Middle frontal gyrus (tissue), 1 donor: ENCODE measurements around the gene GOLM1.

Experiments used
- DNase-seq: peaks from one replicate; pipeline ENCODE4 v3.0.0-alpha.2; 2015; ENCODE audit warnings: low spot score; ENCODE audit errors: extremely low spot score

GOLM1 gene

DNA sequence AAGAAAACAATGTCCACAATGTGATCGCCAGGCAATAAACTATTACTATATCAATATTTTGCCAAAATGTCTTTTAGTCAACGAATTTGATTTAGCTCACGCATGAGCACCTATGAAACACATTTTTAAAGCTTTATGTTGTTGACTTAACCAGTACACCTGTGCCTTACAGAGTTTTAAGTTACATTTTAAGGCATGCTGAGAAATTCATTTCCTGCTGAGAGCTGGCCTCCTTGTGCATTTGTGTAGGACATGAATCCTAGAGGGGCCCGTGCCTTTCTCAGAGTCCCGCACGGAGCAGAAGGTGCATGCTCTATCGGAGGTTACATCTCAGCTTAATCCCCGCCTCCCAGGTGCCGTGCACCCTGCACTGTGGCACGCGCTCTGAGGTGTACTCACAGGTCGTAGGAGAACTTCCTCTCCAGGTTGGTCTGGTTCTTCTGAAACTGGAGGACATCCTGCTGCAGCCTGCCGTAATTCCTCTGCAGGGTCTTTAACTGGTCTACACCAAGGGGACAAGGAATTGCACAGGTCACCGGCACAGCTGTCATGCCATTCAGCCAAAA, 53.2 kb downstream of the GOLM1 start:
- DNase-seq, result no peak

- DNase-seq, result no peak
Observed at GRCh38 chr9:86045654-86046053, 53.7 kb downstream of the GOLM1 start.

GRCh38 chr9:86043999-86044398, 55.4 kb downstream of the GOLM1 start:
- no peak for DNase-seq

GRCh38 chr9:86043586-86043985, 55.8 kb downstream of the GOLM1 start:
- no peak for DNase-seq

- no peak for DNase-seq
Observed at GRCh38 chr9:86042199-86042978, 57.0 kb downstream of the GOLM1 start.

- DNase-seq, result no peak
Observed at GRCh38 chr9:86041311-86041741, 58.0 kb downstream of the GOLM1 start.

DNA sequence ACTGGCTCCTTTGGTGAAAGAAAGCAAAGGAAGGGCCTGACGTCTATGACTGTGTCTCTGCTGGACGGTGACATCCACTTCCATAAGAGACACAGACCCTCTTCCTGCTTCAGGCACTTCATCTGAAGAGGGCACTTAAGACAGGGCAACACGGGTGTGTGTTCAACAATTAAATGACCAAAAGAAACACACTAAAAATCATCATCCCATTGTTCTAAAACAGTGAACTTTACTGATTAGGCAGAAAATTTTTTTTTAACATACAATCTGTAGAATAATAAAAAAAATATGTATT, 58.5 kb downstream of the GOLM1 start:
- no peak for DNase-seq

DNA sequence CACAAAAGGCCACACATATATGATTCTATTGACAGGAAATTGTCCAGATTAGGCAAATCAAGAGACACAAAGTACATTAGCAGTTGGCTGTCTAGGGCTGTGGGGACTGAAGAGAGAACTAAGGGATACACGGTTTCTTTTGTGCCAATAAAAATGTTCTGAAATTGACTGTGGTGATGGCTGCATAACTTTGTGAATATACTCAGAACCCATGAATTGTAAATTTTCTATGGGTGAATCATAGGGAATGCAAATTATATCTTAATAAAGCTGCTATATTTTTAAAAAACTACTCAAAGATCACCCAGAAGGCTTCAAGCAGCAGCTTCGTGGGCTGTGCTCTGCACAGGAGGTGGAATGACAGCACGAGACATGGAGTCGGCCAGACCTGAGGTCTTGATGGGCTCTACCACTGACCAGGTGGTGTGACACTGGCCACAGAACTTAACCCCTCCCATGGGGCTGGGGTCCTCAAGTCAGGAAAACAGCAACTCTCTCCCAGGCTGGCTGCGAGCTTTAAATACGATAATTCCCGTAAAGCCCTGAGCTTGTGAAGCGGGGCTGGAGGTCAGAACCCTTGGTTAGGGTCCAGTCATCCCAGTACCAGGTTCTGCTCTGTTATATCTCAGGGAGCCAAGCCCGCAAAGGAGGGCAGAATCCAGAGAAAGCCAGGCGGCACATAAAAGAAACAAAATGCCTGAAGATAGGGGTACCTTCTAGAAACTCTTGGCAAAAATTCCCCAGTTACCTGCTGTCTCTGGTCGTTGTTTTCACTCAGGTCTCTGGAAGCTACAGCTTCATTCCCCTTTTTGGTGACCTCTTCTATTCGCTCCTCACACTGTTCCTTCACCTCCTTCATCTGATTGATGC, 59.1 kb downstream of the GOLM1 start:
- DNase-seq, result no peak

DNA sequence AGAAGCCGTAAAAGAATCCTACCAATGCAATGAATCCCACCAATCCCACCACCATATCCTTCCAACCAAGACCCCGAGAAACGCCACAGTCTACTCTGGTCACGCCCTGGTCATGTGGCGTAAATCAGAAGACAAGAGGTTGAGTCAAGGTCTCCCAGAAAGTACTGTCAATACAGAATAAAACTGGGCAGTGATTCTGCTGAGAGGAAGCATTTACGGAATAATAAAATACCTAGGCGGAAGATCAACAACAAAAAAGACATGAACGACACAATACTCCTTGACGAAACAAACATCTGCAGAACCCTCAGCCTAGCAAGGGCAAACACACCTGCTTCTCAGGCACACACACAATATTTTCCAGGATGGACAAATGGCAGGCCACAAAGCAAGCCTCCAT, 62.8 kb downstream of the GOLM1 start:
- DNase-seq, result no peak

DNA sequence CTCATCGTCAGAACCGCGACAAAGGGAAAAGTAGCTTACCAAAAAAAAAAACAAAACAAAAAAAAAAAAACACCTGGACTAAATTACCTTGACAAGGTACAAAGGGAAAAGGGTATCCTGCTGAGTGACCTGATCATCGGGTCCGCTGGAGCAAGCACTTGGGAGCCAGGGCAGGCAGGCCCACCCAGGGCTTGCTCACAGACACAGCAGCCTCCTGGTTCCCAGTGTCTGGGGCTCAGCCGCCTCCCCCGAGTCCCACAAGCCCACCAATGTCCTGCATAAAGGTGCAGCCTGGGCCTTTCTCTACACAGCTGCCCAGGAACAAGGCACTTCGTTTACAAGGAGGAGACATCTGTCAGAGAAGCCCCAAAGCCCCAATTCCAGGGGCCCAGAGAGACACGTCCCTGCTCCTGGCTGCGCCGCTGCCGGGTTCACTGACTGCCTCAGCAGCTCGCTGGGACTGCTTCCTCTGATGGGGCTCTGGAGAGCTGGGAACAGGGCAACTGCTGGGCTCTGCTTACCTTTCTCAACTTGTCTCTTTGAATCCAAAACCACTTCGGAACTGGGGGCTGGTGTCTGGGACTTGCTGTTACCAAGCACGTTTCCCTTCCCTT, 63.4 kb downstream of the GOLM1 start:
- no peak for DNase-seq

GRCh38 chr9:86034863-86035734, 64.3 kb downstream of the GOLM1 start:
- DNase-seq, result no peak

- no peak for DNase-seq
Observed at GRCh38 chr9:86027767-86028166, 71.6 kb downstream of the GOLM1 start.

DNA sequence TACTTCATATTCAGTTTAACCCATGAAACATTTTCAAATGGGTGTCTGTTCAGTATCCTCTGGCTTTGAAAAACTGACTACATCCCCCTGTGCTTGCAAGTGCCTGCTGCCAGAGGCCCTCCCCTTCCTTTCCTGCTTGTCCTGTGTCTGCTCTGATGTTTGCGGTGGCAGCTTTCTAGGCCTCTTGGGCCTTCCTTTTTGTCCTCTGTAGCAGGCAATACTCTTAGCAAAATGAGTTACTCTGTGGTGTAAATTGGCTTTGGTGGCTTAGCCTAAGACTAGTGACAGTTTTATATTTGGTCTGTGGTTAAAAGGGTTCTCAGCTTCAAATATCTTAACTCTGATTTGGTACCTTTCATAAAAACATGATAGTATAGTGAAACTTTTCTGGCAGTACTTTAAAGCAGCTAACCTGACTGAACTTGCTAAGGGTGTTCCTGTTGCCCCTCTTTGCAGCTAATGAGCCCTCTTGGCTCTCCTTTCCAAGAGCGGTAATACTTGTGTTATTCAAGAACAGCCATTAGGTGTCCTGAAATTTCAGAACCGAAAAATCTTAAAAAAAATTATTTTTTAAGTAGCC, 76.6 kb downstream of the GOLM1 start:
- no peak for DNase-seq

GRCh38 chr9:86021166-86021565, 78.2 kb downstream of the GOLM1 start:
- no peak for DNase-seq

GRCh38 chr9:86020731-86021130, 78.6 kb downstream of the GOLM1 start:
- DNase-seq, result no peak

GRCh38 chr9:86009133-86009532, 90.2 kb downstream of the GOLM1 start:
- no peak for DNase-seq

GRCh38 chr9:86005253-86005775, 94.0 kb downstream of the GOLM1 start:
- DNase-seq, result no peak

DNA sequence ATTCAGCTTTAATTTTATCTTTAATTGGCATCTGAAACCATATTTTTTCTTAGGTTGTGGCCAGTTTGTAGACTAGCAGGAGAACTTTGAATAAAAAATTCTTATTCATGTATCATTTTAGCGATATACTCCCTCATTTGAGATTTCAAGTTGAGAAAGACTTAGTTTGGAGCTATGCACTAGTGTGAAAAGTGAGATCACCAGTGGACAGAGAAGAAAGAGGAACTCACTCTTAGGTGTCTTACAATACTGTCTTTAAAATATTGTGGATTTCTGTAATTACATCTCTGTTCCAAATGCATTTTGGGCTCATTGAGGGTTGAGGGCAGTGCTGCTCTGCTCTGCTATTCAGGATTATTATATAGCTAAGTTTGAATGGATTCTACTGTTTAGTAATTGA, 103.8 kb downstream of the GOLM1 start:
- DNase-seq, result no peak

GRCh38 chr9:85995097-85995496, 104.3 kb downstream of the GOLM1 start:
- no peak for DNase-seq

GRCh38 chr9:85994191-85994590, 105.2 kb downstream of the GOLM1 start:
- DNase-seq, result no peak
